Fibroblast of the conjunctiva (primary cell): Measurements from ENCODE around the gene LRCOL1.

Experiments used
- DNase-seq: peaks from one replicate; pipeline ENCODE4 v3.0.0-alpha.2; 2010; ENCODE audit warnings: low read depth

LRCOL1 gene

GRCh38 chr12:132563911-132564310 lies 46.5 kb downstream of the LRCOL1 start:
- DNase-seq, result no peak

GRCh38 chr12:132562489-132563021 lies 47.8 kb downstream of the LRCOL1 start:
- DNase-seq, result no peak

GRCh38 chr12:132561427-132562156 lies 48.8 kb downstream of the LRCOL1 start:
- no peak for DNase-seq

GRCh38 chr12:132560614-132561426 lies 49.6 kb downstream of the LRCOL1 start:
- DNase-seq, result peak; percentile 23

GRCh38 chr12:132560364-132560613 lies 50.1 kb downstream of the LRCOL1 start:
- no peak for DNase-seq

- DNase-seq, result no peak
Measured at GRCh38 chr12:132559652-132560363, 50.6 kb downstream of the LRCOL1 start.

GRCh38 chr12:132558861-132559623 lies 51.3 kb downstream of the LRCOL1 start:
- no peak for DNase-seq

GRCh38 chr12:132558042-132558856 lies 52.1 kb downstream of the LRCOL1 start:
- no peak for DNase-seq

GRCh38 chr12:132557291-132558015 lies 52.9 kb downstream of the LRCOL1 start:
- DNase-seq, result no peak

- no peak for DNase-seq
Measured at GRCh38 chr12:132556801-132557200, 53.6 kb downstream of the LRCOL1 start.

GRCh38 chr12:132556216-132556615 lies 54.2 kb downstream of the LRCOL1 start:
- no peak for DNase-seq

GRCh38 chr12:132555686-132556085 lies 54.7 kb downstream of the LRCOL1 start:
- no peak for DNase-seq

- no peak for DNase-seq
Measured at GRCh38 chr12:132554845-132555630, 55.3 kb downstream of the LRCOL1 start.
